ENCODE measurements around the gene DENND1C. TPM values are rescaled to one million over a fixed set of nuclear protein-coding genes. Genes with fewer than 3 reads are reported as not detected.
A peak's percentile ranks its signal among the peaks of the same experiment; 100 is the strongest.

Gene DENND1C
- total and polyA plus RNA-seq, 9 of the 15 experiments (the other 6 are each of a cell fraction or from before 2014, with no cell fraction given), result 0.03 to 1.2 (median 0.32) TPM; not detected in 1

- no peak; the same call in 1 of the 2 replicates for TF ChIP-seq REST (IDR thresholded peaks at IDR 0.05; ENCODE audit: borderline replicate concordance)
- TF ChIP-seq REST (CRISPR knock-in tag; IDR thresholded peaks at IDR 0.05; ENCODE audit: low read depth), result 0 out of 2 replicates have a peak, but pooled peaks have one; percentile 10
- no peak for TF ChIP-seq ETV6 (IDR thresholded peaks at IDR 0.05; ENCODE audit: borderline replicate concordance in 1 of 2, low read depth in 2 of 2, low read length in 1 of 2)
- TF ChIP-seq ETV6 (CRISPR knock-in tag; IDR thresholded peaks at IDR 0.05; ENCODE audit: borderline replicate concordance), result peak; percentile 14; the same call in 1 of the 2 replicates
- no peak for TF ChIP-seq PHTF2 (CRISPR knock-in tag; IDR thresholded peaks at IDR 0.05)
- peak; percentile 18; the same call in 1 of the 2 replicates for TF ChIP-seq ZNF395 (CRISPR knock-in tag; IDR thresholded peaks at IDR 0.05)
- no peak for TF ChIP-seq EHMT2 (IDR thresholded peaks at IDR 0.05)
- peak; percentile 9 for TF ChIP-seq RBBP5 (IDR thresholded peaks at IDR 0.05; ENCODE audit: borderline replicate concordance, insufficient read depth, low read length, poor library complexity, severe bottlenecking)
- peak; percentile 71; the same call in 1 of the 2 replicates for TF ChIP-seq SMAD4 (CRISPR knock-in tag; conservative IDR thresholded peaks at IDR 0.05)
- TF ChIP-seq DNMT1 (IDR thresholded peaks at IDR 0.05), result no peak
- peak; percentile 70; the same call in 1 of the 2 replicates for TF ChIP-seq NFXL1 (CRISPR knock-in tag; IDR thresholded peaks at IDR 0.05)
- TF ChIP-seq CLOCK (CRISPR knock-in tag; IDR thresholded peaks at IDR 0.05; ENCODE audit: borderline replicate concordance), result no peak
- TF ChIP-seq SRF (CRISPR knock-in tag; IDR thresholded peaks at IDR 0.05), result no peak
- TF ChIP-seq DMBX1 (CRISPR knock-in tag; IDR thresholded peaks at IDR 0.05; ENCODE audit: borderline replicate concordance), result peak; percentile 8; the same call in 1 of the 2 replicates
Measured at GRCh38 chr19:6425732-6426620, 55.6 kb downstream of the DENND1C start (continued).

Data from K562 (cell line).